T-cell (primary cell): ENCODE results near the gene POLR3A. TPM values are rescaled to one million over a fixed set of nuclear protein-coding genes. Genes with fewer than 3 reads are reported as not detected.
A peak's percentile ranks its signal among the peaks of the same experiment; 100 is the strongest.

Experiments
- ATAC-seq, 4 experiments: fragments of 200-7000 bp in 3 of 4; fragments of 150-1000 bp in 1 of 4; cut with Tn5 transposase; replicated peaks in 1 of 4; 1 replicate in 3 of 4; 2 replicates in 1 of 4; pipeline ENCODE4 v1.10.0; 2021; ENCODE audit warnings: moderate library complexity in 3 of 4, mild to moderate bottlenecking in 2 of 4, moderate number of reproducible peaks in 1 of 4
- CTCF ChIA-PET, 2 donors: fragments of 300-600 bp; sonication (Branson Sonifier 250); formaldehyde crosslinking; loops; one replicate each; lab custom pipeline; 2022; ENCODE audit warnings: antibody characterized with exemption in 2 of 2; lab: Charles Lee
- POLR2A ChIA-PET, 2 donors: fragments of 300-600 bp; sonication (Branson Sonifier 250); formaldehyde crosslinking; loops; one replicate each; lab custom pipeline; 2022; ENCODE audit warnings: antibody characterized with exemption in 2 of 2; lab: Charles Lee
- DNase-seq, 35 experiments: peaks; one replicate each; pipeline versions ENCODE4 v3.0.0 to v3.0.0-alpha.2; 2013 to 2023
- H3K27ac ChIP-seq: one replicate; pipeline ENCODE4 v1.5.1; 2013; ENCODE audit warnings: low read length
- H3K27me3 ChIP-seq, 2 experiments: replicated peaks in 1 of 2; 1 replicate in 1 of 2; 2 replicates in 1 of 2; pipeline versions ENCODE4 v1.6.1 to v1.7.0; 2013; ENCODE audit warnings: low read length in 1 of 2, mixed read lengths in 1 of 2; ENCODE audit not compliant: control insufficient read depth in 2 of 2, insufficient read depth in 2 of 2; ENCODE audit errors: extremely low read depth in 1 of 2
- H3K36me3 ChIP-seq, 2 donors: 1 replicate in 1 of 2; 2 replicates in 1 of 2; pipeline versions ENCODE4 v1.6.1 to v1.7.0; 2013; ENCODE audit warnings: low read length in 1 of 2; ENCODE audit not compliant: control insufficient read depth in 2 of 2, insufficient read depth in 1 of 2; ENCODE audit errors: extremely low read depth in 1 of 2
- H3K4me1 ChIP-seq, 2 experiments: 1 replicate in 1 of 2; 2 replicates in 1 of 2; pipeline versions ENCODE4 v1.6.1 to v1.7.0; 2013; ENCODE audit warnings: low read length in 2 of 2, mixed read lengths in 1 of 2; ENCODE audit not compliant: insufficient read depth in 2 of 2, control insufficient read depth in 1 of 2; ENCODE audit errors: extremely low read depth in 1 of 2
- H3K4me3 ChIP-seq, 2 donors: 1 replicate in 1 of 2; 2 replicates in 1 of 2; pipeline versions ENCODE4 v1.5.1 to v1.7.0; 2013; ENCODE audit warnings: mild to moderate bottlenecking in 2 of 2, low read length in 1 of 2, moderate library complexity in 1 of 2; ENCODE audit not compliant: control insufficient read depth in 1 of 2; ENCODE audit errors: extremely low read depth in 1 of 2
- H3K9me3 ChIP-seq: 2 replicates; pipeline ENCODE4 v1.7.0; 2013
- H3K27ac Mint-ChIP-seq, 2 donors: one replicate each; pipeline ENCODE4 v1.8.0; 2020 to 2021; ENCODE audit warnings: mild to moderate bottlenecking in 2 of 2, mixed read lengths in 2 of 2
- H3K27me3 Mint-ChIP-seq, 2 donors: one replicate each; pipeline ENCODE4 v1.8.0; 2021 to 2022; ENCODE audit warnings: mixed read lengths in 2 of 2
- H3K36me3 Mint-ChIP-seq: one replicate; pipeline ENCODE4 v1.8.0; 2021; ENCODE audit warnings: mixed read lengths
- H3K4me1 Mint-ChIP-seq, 3 donors: one replicate each; pipeline ENCODE4 v1.8.0; 2020 to 2022; ENCODE audit warnings: mixed read lengths in 3 of 3, mild to moderate bottlenecking in 1 of 3
- H3K4me3 Mint-ChIP-seq, 3 donors: one replicate each; pipeline ENCODE4 v1.8.0; 2020 to 2022; ENCODE audit warnings: mild to moderate bottlenecking in 3 of 3, mixed read lengths in 3 of 3, moderate library complexity in 3 of 3
- H3K9me3 Mint-ChIP-seq, 3 donors: one replicate each; pipeline ENCODE4 v1.8.0; 2020 to 2022; ENCODE audit warnings: mixed read lengths in 3 of 3
- WGBS: methylation state at CpG from one replicate; pipeline ENCODE4 v1.1.5; 2013; ENCODE audit warnings: missing lambda C conversion rate; ENCODE audit not compliant: insufficient coverage; 5-methylcytosine and 5-hydroxymethylcytosine counted together
- total RNA-seq, 35 experiments: library from RNA in 6 of 35; stranded (reverse) in 6 of 35; fragments of 120-200 nt in 1 of 35; gene quantifications; one replicate each; pipeline versions ENCODE4 v1.2.1 to v1.2.4 and lab custom pipeline; 2013 to 2026

The POLR3A gene
- total RNA-seq, 5 donors from 2014 or later (not counting 1 experiment from before 2014, with no cell fraction given), result 14.5 to 16.9 (median 16.5) TPM

GRCh38 chr10:77983384-77984341, 45.7 kb downstream of the POLR3A start:
- H3K27ac ChIP-seq, result no peak overlapping the region
- H3K36me3 Mint-ChIP-seq, result peaks cover 75% of the 10 kb centered on the region
- peaks cover 30 to 93% of the 10 kb centered on the region in 2 donors for H3K36me3 ChIP-seq
- H3K27me3 Mint-ChIP-seq, result no peaks in the 10 kb centered on the region
- H3K4me1 Mint-ChIP-seq, result no peaks in the 10 kb centered on the region
- ATAC-seq (no peak), DNase-seq (no peak)
- H3K9me3 Mint-ChIP-seq, result no peaks in the 10 kb centered on the region
- WGBS, result 46% methylated on average over 3 of the region's 16 CpGs
- H3K9me3 ChIP-seq, result no peaks in the 10 kb centered on the region
- no peaks in the 10 kb centered on the region for H3K27me3 ChIP-seq
- ChIA-PET POLR2A (no interaction called here), CTCF (no interaction called here)
- H3K4me3 ChIP-seq, result no peak overlapping the region
- H3K4me3 Mint-ChIP-seq, result no peak overlapping the region
- no peaks in the 10 kb centered on the region for H3K4me1 ChIP-seq
- peak overlapping the region in 1 of 2 donors; percentile 11 for H3K27ac Mint-ChIP-seq

- ChIA-PET POLR2A (no interaction called here), CTCF (no interaction called here)
- Histone ChIP-seq H3K9me3 (no peaks in the 10 kb centered on the region), H3K27ac (no peak overlapping the region), H3K4me3 (no peak overlapping the region), H3K4me1 (no peaks in the 10 kb centered on the region), H3K27me3 (no peaks in the 10 kb centered on the region), H3K36me3 (peaks cover 36 to 93% of the 10 kb centered on the region in 2 donors)
- H3K27me3 Mint-ChIP-seq, result no peaks in the 10 kb centered on the region
- no peak for ATAC-seq
- no peak overlapping the region for H3K4me3 Mint-ChIP-seq
- DNase-seq, result no peak
- peaks cover 72% of the 10 kb centered on the region for H3K36me3 Mint-ChIP-seq
- H3K27ac Mint-ChIP-seq, result no peak overlapping the region
- H3K9me3 Mint-ChIP-seq, result no peaks in the 10 kb centered on the region
- no peaks in the 10 kb centered on the region for H3K4me1 Mint-ChIP-seq
- 97% methylated on average over 9 of the region's 13 CpGs for WGBS
Measured at GRCh38 chr10:77981281-77981680, 48.0 kb downstream of the POLR3A start.

GRCh38 chr10:77979221-77979620, 50.1 kb downstream of the POLR3A start:
- POLR2A ChIA-PET, result no interaction called here

GRCh38 chr10:77978360-77978759, 51.0 kb downstream of the POLR3A start:
- ChIA-PET CTCF (no interaction called here), POLR2A (no interaction called here)
- H3K4me1 ChIP-seq, result no peaks in the 10 kb centered on the region
- WGBS, result no CpG with 5 or more reads among the region's 6 CpGs
- no peak overlapping the region for H3K27ac Mint-ChIP-seq
- H3K36me3 ChIP-seq, result peaks cover 37 to 64% of the 10 kb centered on the region in 2 donors
- H3K4me3 Mint-ChIP-seq, result no peak overlapping the region
- peaks cover 65% of the 10 kb centered on the region for H3K36me3 Mint-ChIP-seq
- DNase-seq (no peak), ATAC-seq (no peak)
- H3K9me3 ChIP-seq, result no peaks in the 10 kb centered on the region
- H3K9me3 Mint-ChIP-seq, result no peaks in the 10 kb centered on the region
- no peaks in the 10 kb centered on the region for H3K4me1 Mint-ChIP-seq
- no peaks in the 10 kb centered on the region for H3K27me3 Mint-ChIP-seq
- no peak overlapping the region for H3K27ac ChIP-seq
- no peaks in the 10 kb centered on the region for H3K27me3 ChIP-seq
- H3K4me3 ChIP-seq, result no peak overlapping the region

More at GRCh38 chr10:77979221-77979620, 50.1 kb downstream of the POLR3A start:
- H3K9me3 Mint-ChIP-seq, result no peaks in the 10 kb centered on the region
- H3K36me3 ChIP-seq, result peaks cover 37 to 73% of the 10 kb centered on the region in 2 donors
- no peaks in the 10 kb centered on the region for H3K4me1 ChIP-seq
- no peaks in the 10 kb centered on the region for H3K27me3 ChIP-seq
- H3K27me3 Mint-ChIP-seq, result no peaks in the 10 kb centered on the region
- no peaks in the 10 kb centered on the region for H3K9me3 ChIP-seq
- H3K27ac ChIP-seq, result no peak overlapping the region
- H3K36me3 Mint-ChIP-seq, result peaks cover 73% of the 10 kb centered on the region
- no peak overlapping the region for H3K4me3 Mint-ChIP-seq
- ATAC-seq (no peak), DNase-seq (no peak)
- whole genome bisulfite sequencing, result 93% methylated on average over 5 of the region's 10 CpGs
- H3K27ac Mint-ChIP-seq, result no peak overlapping the region
- H3K4me3 ChIP-seq, result no peak overlapping the region
- no peaks in the 10 kb centered on the region for H3K4me1 Mint-ChIP-seq
- CTCF ChIA-PET, result no interaction called here

GRCh38 chr10:77977934-77978333, 51.4 kb downstream of the POLR3A start:
- ChIA-PET CTCF (no interaction called here), POLR2A (no interaction called here)
- no peak overlapping the region for H3K4me3 Mint-ChIP-seq
- no peak for ATAC-seq
- Histone ChIP-seq H3K4me3 (no peak overlapping the region), H3K36me3 (peaks cover 37 to 60% of the 10 kb centered on the region in 2 donors), H3K4me1 (no peaks in the 10 kb centered on the region), H3K9me3 (no peaks in the 10 kb centered on the region), H3K27ac (no peak overlapping the region), H3K27me3 (no peaks in the 10 kb centered on the region)
- no CpG with 5 or more reads among the region's 3 CpGs for WGBS
- no peak overlapping the region for H3K27ac Mint-ChIP-seq
- H3K4me1 Mint-ChIP-seq, result no peaks in the 10 kb centered on the region
- peaks cover 61% of the 10 kb centered on the region for H3K36me3 Mint-ChIP-seq
- no peaks in the 10 kb centered on the region for H3K9me3 Mint-ChIP-seq
- no peak for DNase-seq
- no peaks in the 10 kb centered on the region for H3K27me3 Mint-ChIP-seq

GRCh38 chr10:77977016-77977415, 52.3 kb downstream of the POLR3A start:
- Histone ChIP-seq H3K36me3 (peaks cover 29 to 51% of the 10 kb centered on the region in 2 donors), H3K4me3 (no peak overlapping the region), H3K4me1 (no peaks in the 10 kb centered on the region), H3K27me3 (no peaks in the 10 kb centered on the region), H3K27ac (no peak overlapping the region), H3K9me3 (no peaks in the 10 kb centered on the region)
- no peak for DNase-seq
- H3K9me3 Mint-ChIP-seq, result no peaks in the 10 kb centered on the region
- H3K36me3 Mint-ChIP-seq, result peaks cover 53% of the 10 kb centered on the region
- ChIA-PET CTCF (no interaction called here), POLR2A (no interaction called here)
- ATAC-seq, result no peak
- no peak overlapping the region for H3K4me3 Mint-ChIP-seq
- WGBS, result 95% methylated on average over 6 of the region's 7 CpGs
- peaks cover 0 to 2% (median 2%) of the 10 kb centered on the region in 3 donors for H3K4me1 Mint-ChIP-seq
- no peak overlapping the region for H3K27ac Mint-ChIP-seq
- no peaks in the 10 kb centered on the region for H3K27me3 Mint-ChIP-seq
